A549 treated with DMSO at 1 μM for 4 hours (cell line): ENCODE data around the gene ODC1. TPM values are rescaled to one million over a fixed set of nuclear protein-coding genes. Genes with fewer than 3 reads are reported as not detected.

Source experiments
- total RNA-seq: library from RNA; stranded (reverse); fragments of 200-300 nt; extraction: Qiagen RNA extraction; gene quantifications from 5 replicates; pipeline ENCODE4 v1.2.3, GENCODE V29; 2022; ENCODE audit warnings: low read depth

ODC1 gene
- 138 to 162 TPM (median 153 TPM) in 5 replicates for total RNA-seq

DNA sequence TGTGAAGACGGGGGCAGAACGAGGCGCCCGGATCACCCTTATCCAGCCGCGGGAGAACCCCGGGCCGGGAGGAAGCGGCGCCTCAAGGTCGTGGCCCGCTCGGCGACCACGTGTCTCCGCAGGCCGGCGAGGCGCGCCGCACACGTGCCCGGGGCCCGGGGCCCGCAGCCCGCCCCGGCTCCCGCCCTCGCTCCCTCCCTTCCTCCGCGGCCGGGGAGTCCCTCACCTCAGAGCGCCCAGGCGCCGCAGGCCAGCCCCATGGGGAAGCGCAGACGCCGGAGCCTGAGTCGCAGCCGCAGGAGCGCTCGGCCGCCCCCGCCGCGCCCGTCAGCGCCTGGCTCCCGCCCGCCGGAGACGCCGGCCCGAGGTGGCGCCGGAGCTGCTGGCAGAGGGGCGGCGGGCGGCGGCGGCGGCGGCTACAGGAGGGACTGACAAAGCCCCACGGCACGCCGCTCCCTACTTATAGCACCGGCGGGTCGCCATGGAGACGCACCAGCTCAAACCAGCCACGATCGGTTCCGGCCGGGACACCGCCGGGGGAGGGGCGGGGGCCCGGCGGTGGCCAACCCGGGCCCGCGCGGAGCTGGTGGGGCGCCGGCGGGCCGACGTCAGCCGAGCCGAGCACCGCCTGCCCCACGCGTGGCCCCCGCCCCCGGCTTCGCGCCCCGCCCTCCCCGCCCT is at the start of gene ODC1:
Gene ODC1 (minus strand): TSS at position 433 of the 681 bp plus-strand sequence. CDS start 3,295 bp downstream, outside the sequence.

Other genes with a start within 250 kb of the ODC1 start
- 87.0 to 129 TPM (median 114 TPM) in 5 replicates for gene HPCAL1, start 145.4 kb downstream of the ODC1 start, total RNA-seq
- 43.5 to 49.8 TPM (median 47.8 TPM) in 5 replicates for gene NOL10, start 241.6 kb upstream of the ODC1 start, total RNA-seq